Smooth muscle cell (in vitro differentiated cells): Measurements from ENCODE around the gene TPCN1. TPM values are rescaled to one million over a fixed set of nuclear protein-coding genes. Genes with fewer than 3 reads are reported as not detected.

Experiments
- DNase-seq: peaks from one replicate; lab custom pipeline; 2025; ENCODE audit not compliant: unreplicated experiment; lab: John Stamatoyannopoulos, UW
- H2AFZ ChIP-seq: fragments of 200-600 bp; sonication (generic); 2 replicates; pipeline ENCODE4 v1.6.0; 2016; ENCODE audit warnings: antibody characterized with exemption, low read depth, mild to moderate bottlenecking
- H3F3A ChIP-seq: fragments of 200-600 bp; sonication (generic); 2 replicates; pipeline ENCODE4 v1.6.0; 2017; ENCODE audit warnings: antibody characterized with exemption, low read depth
- H3K27ac ChIP-seq: fragments of 200-600 bp; sonication (generic); 2 replicates; pipeline ENCODE4 v1.5.1; 2016; ENCODE audit warnings: low read depth, mild to moderate bottlenecking
- H3K27me3 ChIP-seq: fragments of 200-600 bp; sonication (generic); 2 replicates; pipeline ENCODE4 v1.6.1; 2016; ENCODE audit warnings: low read depth, mild to moderate bottlenecking
- H3K36me3 ChIP-seq: fragments of 200-600 bp; sonication (generic); 2 replicates; pipeline ENCODE4 v1.5.1; 2016; ENCODE audit warnings: low read depth
- H3K4me1 ChIP-seq: fragments of 200-600 bp; sonication (generic); 2 replicates; pipeline ENCODE4 v1.5.1; 2016; ENCODE audit warnings: low read depth
- H3K4me2 ChIP-seq: fragments of 200-600 bp; sonication (generic); 2 replicates; pipeline ENCODE4 v1.6.0; 2016; ENCODE audit warnings: mild to moderate bottlenecking
- H3K4me3 ChIP-seq: fragments of 200-600 bp; sonication (generic); 2 replicates; pipeline ENCODE4 v1.5.1; 2016; ENCODE audit warnings: mild to moderate bottlenecking
- H3K79me2 ChIP-seq: fragments of 200-600 bp; sonication (generic); 2 replicates; pipeline ENCODE4 v1.6.0; 2016; ENCODE audit warnings: low read depth, mild to moderate bottlenecking
- H3K9ac ChIP-seq: fragments of 200-600 bp; sonication (generic); 2 replicates; pipeline ENCODE4 v1.6.0; 2016; ENCODE audit warnings: low read depth
- H3K9me3 ChIP-seq: fragments of 200-600 bp; sonication (generic); replicated peaks from 2 replicates; pipeline ENCODE4 v1.5.1; 2016; ENCODE audit warnings: low read depth
- H4K20me1 ChIP-seq: fragments of 200-600 bp; sonication (generic); 2 replicates; pipeline ENCODE4 v1.6.0; 2016; ENCODE audit warnings: low read depth
- WGBS: methylation state at CpG from one replicate; pipeline ENCODE4 v1.1.7; 2016; ENCODE audit warnings: low lambda C conversion rate; 5-methylcytosine and 5-hydroxymethylcytosine counted together
- polyA plus RNA-seq: library from polyadenylated mRNA; unstranded; fragments of >200 nt; fragmentation: Nextera tagmentation; extraction: Ambion mirVana; gene quantifications from 2 replicates; pipeline ENCODE4 v1.2.1, GENCODE V29; 2016
- total RNA-seq: library from RNA; depleted of rRNA; stranded (reverse); fragments of >200 nt; gene quantifications from 2 replicates; pipeline ENCODE4 v1.2.3, GENCODE V29; 2014
- TF ChIP-seq, protein P1 (sequence below): fragments of 200-600 bp; sonication (generic); IDR thresholded peaks from 2 replicates; pipeline ENCODE4 v1.5.1; 2017; ENCODE audit warnings: borderline replicate concordance, mild to moderate bottlenecking, antibody characterized with exemption; ENCODE audit not compliant: insufficient read depth, poor library complexity, severe bottlenecking

Gene TPCN1
- total and polyA plus RNA-seq, 2 experiments from 2014 or later = 12.9 to 29.2 TPM

- no peak for DNase-seq
- TF ChIP-seq, protein P1, sequence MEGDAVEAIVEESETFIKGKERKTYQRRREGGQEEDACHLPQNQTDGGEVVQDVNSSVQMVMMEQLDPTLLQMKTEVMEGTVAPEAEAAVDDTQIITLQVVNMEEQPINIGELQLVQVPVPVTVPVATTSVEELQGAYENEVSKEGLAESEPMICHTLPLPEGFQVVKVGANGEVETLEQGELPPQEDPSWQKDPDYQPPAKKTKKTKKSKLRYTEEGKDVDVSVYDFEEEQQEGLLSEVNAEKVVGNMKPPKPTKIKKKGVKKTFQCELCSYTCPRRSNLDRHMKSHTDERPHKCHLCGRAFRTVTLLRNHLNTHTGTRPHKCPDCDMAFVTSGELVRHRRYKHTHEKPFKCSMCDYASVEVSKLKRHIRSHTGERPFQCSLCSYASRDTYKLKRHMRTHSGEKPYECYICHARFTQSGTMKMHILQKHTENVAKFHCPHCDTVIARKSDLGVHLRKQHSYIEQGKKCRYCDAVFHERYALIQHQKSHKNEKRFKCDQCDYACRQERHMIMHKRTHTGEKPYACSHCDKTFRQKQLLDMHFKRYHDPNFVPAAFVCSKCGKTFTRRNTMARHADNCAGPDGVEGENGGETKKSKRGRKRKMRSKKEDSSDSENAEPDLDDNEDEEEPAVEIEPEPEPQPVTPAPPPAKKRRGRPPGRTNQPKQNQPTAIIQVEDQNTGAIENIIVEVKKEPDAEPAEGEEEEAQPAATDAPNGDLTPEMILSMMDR = no peak
- WGBS = 90% methylated on average over 5 of the region's 5 CpGs
- Histone ChIP-seq H3K4me1 (peaks cover 16% of the 10 kb centered on the region), H3K36me3 (no peaks in the 10 kb centered on the region), H3K4me2 (no peak overlapping the region), H3K4me3 (no peak overlapping the region), H3K27me3 (no peaks in the 10 kb centered on the region), H3K9ac (peak overlapping the region; percentile 34), H3F3A (peaks cover 19% of the 10 kb centered on the region), H2AFZ (no peak overlapping the region), H4K20me1 (no peaks in the 10 kb centered on the region), H3K79me2 (no peaks in the 10 kb centered on the region), H3K27ac (peak overlapping the region; percentile 99), H3K9me3 (no peaks in the 10 kb centered on the region)
These were observed 22.8 kb downstream of the TPCN1 start for GRCh38 chr12:113244047-113244460.

- Histone ChIP-seq H2AFZ (no peak overlapping the region), H3K4me1 (peaks cover 16% of the 10 kb centered on the region), H3K4me3 (no peak overlapping the region), H3K27ac (peak overlapping the region; percentile 99), H3K9ac (peak overlapping the region; percentile 81), H3K79me2 (no peaks in the 10 kb centered on the region), H3K36me3 (no peaks in the 10 kb centered on the region), H3K4me2 (no peak overlapping the region), H3K9me3 (no peaks in the 10 kb centered on the region), H3K27me3 (no peaks in the 10 kb centered on the region), H3F3A (peaks cover 19% of the 10 kb centered on the region), H4K20me1 (no peaks in the 10 kb centered on the region)
- no peak for DNase-seq
- TF ChIP-seq, protein P1 = no peak
- WGBS = 87% methylated on average over 16 of the region's 16 CpGs
These were observed 23.3 kb downstream of the TPCN1 start for GRCh38 chr12:113244478-113244958.

DNA sequence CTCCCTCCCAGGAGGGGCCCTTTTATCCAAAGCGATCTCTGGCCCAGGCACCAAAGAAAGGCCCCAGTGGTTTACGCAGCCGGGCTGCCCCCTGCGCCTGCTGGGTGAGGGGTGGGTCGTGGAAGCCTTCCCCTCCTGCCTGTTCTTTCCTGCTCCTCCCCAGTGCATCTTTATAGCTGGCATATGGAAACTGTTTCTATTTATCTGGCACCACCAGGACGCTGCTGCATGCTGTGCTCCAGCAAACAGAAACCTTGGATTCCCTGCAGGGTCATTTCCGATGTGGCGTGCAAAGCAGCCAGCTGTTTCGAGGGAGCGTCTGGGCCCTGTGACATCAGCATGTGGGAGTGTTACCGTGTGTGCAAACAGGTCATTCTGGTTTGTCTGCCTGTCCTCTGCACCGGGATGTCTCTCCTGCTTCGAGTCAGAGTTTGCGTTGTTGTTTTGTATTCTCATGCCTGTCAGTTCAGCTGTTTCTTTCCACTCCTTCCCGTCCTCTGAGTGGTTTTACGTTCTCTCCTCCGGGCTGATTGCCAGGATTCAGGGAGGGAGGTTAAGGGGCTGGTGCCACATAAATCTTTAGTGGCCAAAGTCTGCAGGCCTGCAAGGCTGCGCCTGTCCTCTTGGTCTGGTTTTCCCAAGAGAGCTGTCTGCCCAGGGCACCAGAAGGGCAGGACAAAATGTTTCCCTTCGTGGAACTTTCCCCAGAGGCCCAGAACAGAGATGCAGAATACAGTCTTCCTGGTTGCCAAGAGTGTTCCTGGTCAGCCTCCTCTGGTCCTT lies 24.6 kb downstream of the TPCN1 start:
- Histone ChIP-seq H2AFZ (no peak overlapping the region), H3K4me1 (peaks cover 16% of the 10 kb centered on the region), H3K27me3 (no peaks in the 10 kb centered on the region), H3F3A (peaks cover 17% of the 10 kb centered on the region), H3K9me3 (no peaks in the 10 kb centered on the region), H3K27ac (peak overlapping the region; percentile 99), H3K4me3 (peak overlapping the region; percentile 7), H4K20me1 (no peaks in the 10 kb centered on the region), H3K36me3 (no peaks in the 10 kb centered on the region), H3K4me2 (peak overlapping the region; percentile 70), H3K79me2 (no peaks in the 10 kb centered on the region), H3K9ac (peak overlapping the region; percentile 89)
- WGBS = 2% methylated on average over 19 of the region's 19 CpGs
- DNase-seq = peak; percentile 56
- TF ChIP-seq, protein P1 = no peak
